Hepatocyte (in vitro differentiated cells): ENCODE measurements around the gene PHACTR2. TPM values are rescaled to one million over a fixed set of nuclear protein-coding genes. Genes with fewer than 3 reads are reported as not detected.

Experiments
- DNase-seq: peaks from one replicate; pipeline ENCODE4 v3.0.0-alpha.2; 2016; ENCODE audit warnings: low spot score
- H2AFZ ChIP-seq: fragments of 200-600 bp; sonication (generic); 2 replicates; pipeline ENCODE4 v1.6.0; 2016; ENCODE audit warnings: antibody characterized with exemption, mild to moderate bottlenecking
- H3K27ac ChIP-seq: fragments of 200-600 bp; sonication (generic); 2 replicates; pipeline ENCODE4 v1.5.1; 2016; ENCODE audit warnings: mild to moderate bottlenecking
- H3K27me3 ChIP-seq: fragments of 200-600 bp; sonication (generic); 2 replicates; pipeline ENCODE4 v1.6.1; 2016
- H3K36me3 ChIP-seq: fragments of 200-600 bp; sonication (generic); replicated peaks from 2 replicates; pipeline ENCODE4 v1.5.1; 2016; ENCODE audit warnings: low read depth; ENCODE audit not compliant: insufficient read depth
- H3K4me1 ChIP-seq: fragments of 200-600 bp; sonication (generic); 2 replicates; pipeline ENCODE4 v1.5.1; 2016; ENCODE audit warnings: mild to moderate bottlenecking, moderate library complexity; ENCODE audit not compliant: insufficient read depth
- H3K4me2 ChIP-seq: fragments of 200-600 bp; sonication (generic); 2 replicates; pipeline ENCODE4 v1.6.0; 2016
- H3K4me3 ChIP-seq: fragments of 200-600 bp; sonication (generic); 2 replicates; pipeline ENCODE4 v1.5.1; 2016; ENCODE audit warnings: mild to moderate bottlenecking
- H3K79me2 ChIP-seq: fragments of 200-600 bp; sonication (generic); 2 replicates; pipeline ENCODE4 v1.6.0; 2017; ENCODE audit warnings: mild to moderate bottlenecking
- H3K9me2 ChIP-seq: fragments of 200-600 bp; sonication (generic); replicated peaks from 2 replicates; pipeline ENCODE4 v1.6.0; 2017; ENCODE audit warnings: mild to moderate bottlenecking; ENCODE audit not compliant: insufficient read depth
- H3K9me3 ChIP-seq: fragments of 200-600 bp; sonication (generic); 2 replicates; pipeline ENCODE4 v1.5.1; 2016; ENCODE audit warnings: low read depth, mild to moderate bottlenecking
- H4K20me1 ChIP-seq: fragments of 200-600 bp; sonication (generic); 2 replicates; pipeline ENCODE4 v1.6.0; 2016; ENCODE audit warnings: mild to moderate bottlenecking; ENCODE audit not compliant: insufficient read depth, poor library complexity, severe bottlenecking
- CTCF ChIP-seq: fragments of 200-600 bp; sonication (generic); IDR thresholded peaks from 2 replicates; pipeline ENCODE4 v1.5.1; 2016; ENCODE audit warnings: antibody characterized with exemption, mild to moderate bottlenecking; ENCODE audit not compliant: poor library complexity
- EZH2 ChIP-seq: fragments of 200-600 bp; sonication (generic); IDR thresholded peaks from 2 replicates; pipeline ENCODE4 v1.6.1; 2016; ENCODE audit warnings: antibody characterized with exemption, mild to moderate bottlenecking, borderline replicate concordance
- EZH2phosphoT487 ChIP-seq: fragments of 200-600 bp; sonication (generic); IDR thresholded peaks from one replicate; pipeline ENCODE4 v1.6.1; 2018; ENCODE audit warnings: antibody characterized with exemption, mild to moderate bottlenecking, low read depth, moderate library complexity; ENCODE audit not compliant: unreplicated experiment, severe bottlenecking
- WGBS: methylation state at CpG from one replicate; pipeline ENCODE4 v1.1.6; 2016; ENCODE audit warnings: low lambda C conversion rate; ENCODE audit errors: missing lambda C conversion rate; 5-methylcytosine and 5-hydroxymethylcytosine counted together
- polyA plus RNA-seq: library from polyadenylated mRNA; unstranded; fragments of >200 nt; fragmentation: Nextera tagmentation; extraction: Ambion mirVana; gene quantifications from 2 replicates; pipeline ENCODE4 v1.2.1, GENCODE V29; 2016
- total RNA-seq: library from RNA; depleted of rRNA; stranded (reverse); fragments of >200 nt; gene quantifications from 2 replicates; pipeline ENCODE4 v1.2.3, GENCODE V29; 2014

The PHACTR2 gene
- total and polyA plus RNA-seq, 2 experiments from 2014 or later, result 86.6 to 111 TPM

- DNase-seq, result peak; percentile 66
- H4K20me1 ChIP-seq, result no peaks in the 10 kb centered on the region
- no peaks in the 10 kb centered on the region for H3K36me3 ChIP-seq
- H3K9me2 ChIP-seq, result no peaks in the 10 kb centered on the region
- no peaks in the 10 kb centered on the region for H3K9me3 ChIP-seq
- TF ChIP-seq CTCF (no peak), EZH2 (no peak), EZH2phosphoT487 (peak; percentile 60)
- H3K4me3 ChIP-seq, result no peak overlapping the region
- H3K4me2 ChIP-seq, result peak overlapping the region; percentile 64
- H2AFZ ChIP-seq, result no peak overlapping the region
- H3K27me3 ChIP-seq, result no peaks in the 10 kb centered on the region
- H3K4me1 ChIP-seq, result peaks cover 72% of the 10 kb centered on the region
- H3K27ac ChIP-seq, result peak overlapping the region; percentile 79
- WGBS, result 29% methylated on average over 8 of the region's 8 CpGs
- H3K79me2 ChIP-seq, result peaks cover 46% of the 10 kb centered on the region
Measured at GRCh38 chr6:143747347-143747842, 69.6 kb downstream of the PHACTR2 start.

- DNase-seq, result no peak
- Histone ChIP-seq H3K27me3 (no peaks in the 10 kb centered on the region), H3K9me2 (no peaks in the 10 kb centered on the region), H4K20me1 (no peaks in the 10 kb centered on the region), H3K36me3 (no peaks in the 10 kb centered on the region), H3K4me3 (no peak overlapping the region), H3K4me1 (peaks cover 65% of the 10 kb centered on the region), H3K9me3 (no peaks in the 10 kb centered on the region), H2AFZ (no peak overlapping the region), H3K27ac (no peak overlapping the region), H3K4me2 (no peak overlapping the region), H3K79me2 (peaks cover 44% of the 10 kb centered on the region)
- TF ChIP-seq EZH2, result no peak
- no peak for TF ChIP-seq EZH2phosphoT487
- no peak for TF ChIP-seq CTCF
- WGBS, result 95% methylated on average over 1 of the region's 1 CpG
Measured at GRCh38 chr6:143749891-143750290, 72.1 kb downstream of the PHACTR2 start.

GRCh38 chr6:143750877-143751276, 73.1 kb downstream of the PHACTR2 start:
- Histone ChIP-seq H3K9me2 (no peaks in the 10 kb centered on the region), H3K79me2 (peaks cover 44% of the 10 kb centered on the region), H3K4me3 (no peak overlapping the region), H3K36me3 (no peaks in the 10 kb centered on the region), H4K20me1 (no peaks in the 10 kb centered on the region), H3K4me2 (no peak overlapping the region), H3K27ac (no peak overlapping the region), H3K4me1 (peaks cover 58% of the 10 kb centered on the region), H2AFZ (no peak overlapping the region), H3K27me3 (no peaks in the 10 kb centered on the region), H3K9me3 (no peaks in the 10 kb centered on the region)
- WGBS, result 83% methylated on average over 3 of the region's 3 CpGs
- TF ChIP-seq EZH2phosphoT487, result no peak
- TF ChIP-seq CTCF, result no peak
- no peak for TF ChIP-seq EZH2
- no peak for DNase-seq
